ENCODE measurements around the gene FOXO3. TPM values are rescaled to one million over a fixed set of nuclear protein-coding genes. Genes with fewer than 3 reads are reported as not detected.

Gene FOXO3
- total RNA-seq, 4 donors from 2014 or later, result 52.3 to 71.2 (median 61.3) TPM

GRCh38 chr6:108575905-108576494 is 15.3 kb downstream of the FOXO3 start:
- Histone ChIP-seq H3K27ac (peak overlapping the region; percentile 79 to 93), H3K9me3 (no peaks in the 10 kb centered on the region), H3K36me3 (no peaks in the 10 kb centered on the region), H3K4me1 (peaks cover 18 to 50% of the 10 kb centered on the region in 2 donors), H3K27me3 (no peaks in the 10 kb centered on the region), H3K4me3 (no peak overlapping the region)
- no peak for TF ChIP-seq POLR2A (IDR thresholded peaks at IDR 0.05)
- TF ChIP-seq CTCF (IDR thresholded peaks at IDR 0.05), result no peak
- intact Hi-C loops (cut with DNase I; ENCODE audit: low total_unique reads), result no loop called here
- no peak for DNase-seq

GRCh38 chr6:108576709-108577108 is 16.0 kb downstream of the FOXO3 start:
- peak overlapping the region; percentile 79 to 93 for H3K27ac ChIP-seq
- no peak for DNase-seq
- peaks cover 18 to 43% of the 10 kb centered on the region in 2 donors for H3K4me1 ChIP-seq
- no peaks in the 10 kb centered on the region for H3K9me3 ChIP-seq
- TF ChIP-seq POLR2A (IDR thresholded peaks at IDR 0.05), result no peak
- no peak for TF ChIP-seq CTCF (IDR thresholded peaks at IDR 0.05)
- H3K27me3 ChIP-seq, result no peaks in the 10 kb centered on the region
- H3K36me3 ChIP-seq, result no peaks in the 10 kb centered on the region
- H3K4me3 ChIP-seq, result no peak overlapping the region
- intact Hi-C loops (cut with DNase I; ENCODE audit: low total_unique reads), result no loop called here

- no peak for DNase-seq
- Histone ChIP-seq H3K27me3 (no peaks in the 10 kb centered on the region), H3K9me3 (no peaks in the 10 kb centered on the region), H3K36me3 (no peaks in the 10 kb centered on the region), H3K4me3 (no peak overlapping the region), H3K4me1 (peaks cover 27 to 51% of the 10 kb centered on the region in 2 donors), H3K27ac (peak overlapping the region; percentile 79 to 93)
- TF ChIP-seq CTCF (IDR thresholded peaks at IDR 0.05) (no peak), POLR2A (IDR thresholded peaks at IDR 0.05) (no peak)
- intact Hi-C loops (cut with DNase I; ENCODE audit: low total_unique reads), result no loop called here
Observed at GRCh38 chr6:108578166-108578565, 17.4 kb downstream of the FOXO3 start.

- intact Hi-C loops (cut with DNase I; ENCODE audit: low total_unique reads), result no loop called here
Observed at GRCh38 chr6:108578595-108579327, 18.0 kb downstream of the FOXO3 start.

More at GRCh38 chr6:108578595-108579327, 18.0 kb downstream of the FOXO3 start:
- TF ChIP-seq CTCF (IDR thresholded peaks at IDR 0.05) (no peak), POLR2A (IDR thresholded peaks at IDR 0.05) (no peak)
- Histone ChIP-seq H3K27ac (peak overlapping the region; percentile 79 to 93), H3K4me1 (peaks cover 33 to 50% of the 10 kb centered on the region in 2 donors), H3K9me3 (no peaks in the 10 kb centered on the region), H3K36me3 (no peaks in the 10 kb centered on the region), H3K4me3 (no peak overlapping the region), H3K27me3 (no peaks in the 10 kb centered on the region)
- DNase-seq, result no peak

Measured in uterus (tissue), 4 donors.